Loucy (cell line): ENCODE data around the gene ATAD2B.

Experiments
- EZH2phosphoT487 ChIP-seq: fragments of 200-600 bp; IDR thresholded peaks from 2 replicates; pipeline ENCODE4 v1.6.1; 2018; ENCODE audit warnings: antibody characterized with exemption, mild to moderate bottlenecking, moderate library complexity, borderline replicate concordance
- TF ChIP-seq, protein P1 (sequence below): fragments of 200-600 bp; sonication (generic); conservative IDR thresholded peaks from 2 replicates; pipeline ENCODE4 v1.5.1; 2014; ENCODE audit warnings: mild to moderate bottlenecking, antibody characterized with exemption, low read length

- TF ChIP-seq, protein P1, sequence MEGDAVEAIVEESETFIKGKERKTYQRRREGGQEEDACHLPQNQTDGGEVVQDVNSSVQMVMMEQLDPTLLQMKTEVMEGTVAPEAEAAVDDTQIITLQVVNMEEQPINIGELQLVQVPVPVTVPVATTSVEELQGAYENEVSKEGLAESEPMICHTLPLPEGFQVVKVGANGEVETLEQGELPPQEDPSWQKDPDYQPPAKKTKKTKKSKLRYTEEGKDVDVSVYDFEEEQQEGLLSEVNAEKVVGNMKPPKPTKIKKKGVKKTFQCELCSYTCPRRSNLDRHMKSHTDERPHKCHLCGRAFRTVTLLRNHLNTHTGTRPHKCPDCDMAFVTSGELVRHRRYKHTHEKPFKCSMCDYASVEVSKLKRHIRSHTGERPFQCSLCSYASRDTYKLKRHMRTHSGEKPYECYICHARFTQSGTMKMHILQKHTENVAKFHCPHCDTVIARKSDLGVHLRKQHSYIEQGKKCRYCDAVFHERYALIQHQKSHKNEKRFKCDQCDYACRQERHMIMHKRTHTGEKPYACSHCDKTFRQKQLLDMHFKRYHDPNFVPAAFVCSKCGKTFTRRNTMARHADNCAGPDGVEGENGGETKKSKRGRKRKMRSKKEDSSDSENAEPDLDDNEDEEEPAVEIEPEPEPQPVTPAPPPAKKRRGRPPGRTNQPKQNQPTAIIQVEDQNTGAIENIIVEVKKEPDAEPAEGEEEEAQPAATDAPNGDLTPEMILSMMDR = no peak
- TF ChIP-seq EZH2phosphoT487 = no peak
Measured at GRCh38 chr2:23782126-23782525, 144.8 kb downstream of the ATAD2B start.
